K562 (cell line): ENCODE data around the gene MYPN. TPM values are rescaled to one million over a fixed set of nuclear protein-coding genes. Genes with fewer than 3 reads are reported as not detected.

Experiments used
- ATAC-seq: fragments of 200-7000 bp; cut with Tn5 transposase; 3 replicates; pipeline ENCODE4 v1.9.1; 2020; ENCODE audit warnings: moderate library complexity
- BruUV-seq: library from RNA; stranded (reverse); fragments of 400-500 nt; replicated peaks from 2 replicates; lab custom pipeline; 2021; lab: Mats Ljungman, UMichigan
- CTCF ChIA-PET: fragments of 300-600 bp; formaldehyde crosslinking; extraction: SDS; loops from one replicate; lab custom pipeline; 2021; ENCODE audit warnings: low intra/inter-chr PET ratio; lab: Yijun Ruan, JAX
- POLR2A ChIA-PET: fragments of 300-600, 350-650 bp; sonication (Branson Sonifier 250); formaldehyde crosslinking; extraction: SDS; loops from one replicate; lab custom pipeline; 2021; ENCODE audit warnings: antibody characterized with exemption, inconsistent platforms; lab: Yijun Ruan, JAX
- DNase-seq, 4 experiments: peaks; one replicate each; pipeline versions ENCODE4 v3.0.0 to v3.0.0-alpha.2; 2011 to 2018; ENCODE audit warnings: low spot score in 3 of 4, mixed read lengths in 3 of 4; ENCODE audit errors: extremely low read depth in 1 of 4
- FAIRE-seq: peaks from 2 replicates; lab custom pipeline; 2011; peaks lifted over from hg19 to GRCh38; lab: Jason Lieb, UNC
- H2AFZ ChIP-seq: 2 replicates; pipeline ENCODE4 v1.6.0; 2011; ENCODE audit warnings: low read depth, low read length, control low read depth, inconsistent platforms
- H3K27ac ChIP-seq: fragments of 200-600 bp; 3 replicates; pipeline ENCODE4 v1.8.0; 2011; ENCODE audit warnings: low read depth, mild to moderate bottlenecking, control low read depth, inconsistent platforms, low read length, moderate library complexity, mixed read lengths; ENCODE audit errors: extremely low read depth
- H3K27me3 ChIP-seq, 2 experiments: fragments of 300-600 bp in 1 of 2; 2 replicates in 1 of 2; 3 replicates in 1 of 2; pipeline versions ENCODE4 v1.6.0 to v1.8.0; 2011; ENCODE audit warnings: inconsistent platforms in 2 of 2, low read length in 2 of 2, mild to moderate bottlenecking in 1 of 2, mixed read lengths in 1 of 2, moderate library complexity in 1 of 2; ENCODE audit not compliant: control insufficient read depth in 2 of 2, insufficient read depth in 2 of 2
- H3K36me3 ChIP-seq: fragments of 300-600 bp; 3 replicates; pipeline ENCODE4 v1.8.0; 2011; ENCODE audit warnings: mild to moderate bottlenecking, low read length, inconsistent platforms; ENCODE audit not compliant: control insufficient read depth, insufficient read depth
- H3K4me1 ChIP-seq, 2 experiments: fragments of 200-600 bp in 1 of 2; replicated peaks in 1 of 2; 2 replicates in 1 of 2; 3 replicates in 1 of 2; pipeline versions ENCODE4 v1.5.1 to v1.8.0; 2011; ENCODE audit warnings: inconsistent platforms in 2 of 2, low read length in 2 of 2, mild to moderate bottlenecking in 1 of 2, mixed read lengths in 1 of 2, moderate library complexity in 1 of 2; ENCODE audit not compliant: control insufficient read depth in 2 of 2, insufficient read depth in 2 of 2
- H3K4me2 ChIP-seq: 2 replicates; pipeline ENCODE4 v1.6.1; 2011; ENCODE audit warnings: low read length, control low read depth, inconsistent platforms, mixed read lengths; ENCODE audit not compliant: insufficient read depth
- H3K4me3 ChIP-seq: fragments of 200-600 bp; sonication (generic), shearing (Covaris generic); 2 replicates; pipeline ENCODE4 v1.5.1; 2016; ENCODE audit warnings: control low read depth, inconsistent platforms
- H3K79me2 ChIP-seq: fragments of 200-600 bp; 3 replicates; pipeline ENCODE4 v1.8.0; 2011; ENCODE audit warnings: low read length, inconsistent platforms; ENCODE audit not compliant: control insufficient read depth, insufficient read depth
- H3K9ac ChIP-seq, 2 experiments: 2 replicates each; pipeline versions ENCODE4 v1.6.0 to v1.6.1; 2011; ENCODE audit warnings: low read depth in 2 of 2, low read length in 2 of 2, control low read depth in 1 of 2, inconsistent platforms in 1 of 2, mild to moderate bottlenecking in 1 of 2, mixed read lengths in 1 of 2; ENCODE audit not compliant: insufficient read depth in 1 of 2
- H3K9me1 ChIP-seq: one replicate; pipeline ENCODE4 v1.6.0; 2011; ENCODE audit warnings: inconsistent platforms, mild to moderate bottlenecking, low read length, moderate library complexity; ENCODE audit not compliant: control insufficient read depth, insufficient read depth
- H3K9me3 ChIP-seq: replicated peaks from 2 replicates; pipeline ENCODE4 v1.5.1; 2011; ENCODE audit warnings: low read depth, low read length, inconsistent platforms; ENCODE audit not compliant: control insufficient read depth, insufficient read depth
- H4K20me1 ChIP-seq: replicated peaks from 2 replicates; pipeline ENCODE4 v1.6.1; 2011; ENCODE audit warnings: low read length, inconsistent platforms, mixed read lengths; ENCODE audit not compliant: control insufficient read depth, insufficient read depth
- ATF7 ChIP-seq: fragments of 450-650 bp; IDR thresholded peaks from 2 replicates; pipeline ENCODE4 v1.7.1; 2014; ENCODE audit warnings: mild to moderate bottlenecking, moderate library complexity
- CTCFL ChIP-seq: IDR thresholded peaks from 2 replicates; pipeline ENCODE4 v1.6.1; 2011; ENCODE audit warnings: borderline replicate concordance, low read depth, mild to moderate bottlenecking, moderate library complexity, low read length; ENCODE audit not compliant: insufficient read depth, poor library complexity, severe bottlenecking
- DACH1 ChIP-seq: fragments of 450-650 bp; IDR thresholded peaks from 2 replicates; pipeline ENCODE4 v1.6.1; 2018; ENCODE audit not compliant: partially characterized antibody
- FIP1L1 ChIP-seq: fragments of 200-400 bp; formaldehyde crosslinking; IDR thresholded peaks from 2 replicates; pipeline ENCODE4 v1.6.1; 2018; ENCODE audit warnings: mild to moderate bottlenecking, low read depth, low read length; ENCODE audit not compliant: poor library complexity, severe bottlenecking
- IRF2 ChIP-seq: sonication (generic); formaldehyde crosslinking; IDR thresholded peaks from 2 replicates; pipeline ENCODE4 v1.8.1; 2022; ENCODE audit warnings: mild to moderate bottlenecking, missing genetic modification reagents
- MAFG ChIP-seq: fragments of 450-650 bp; conservative IDR thresholded peaks from 2 replicates; pipeline ENCODE4 v1.6.1; 2016; ENCODE audit warnings: missing genetic modification characterization, missing compliant biosample characterization
- NCOA6 ChIP-seq: fragments of 450-650 bp; IDR thresholded peaks from 2 replicates; pipeline ENCODE4 v1.6.1; 2017; ENCODE audit warnings: mild to moderate bottlenecking
- RBM22 ChIP-seq: fragments of 200-400 bp; formaldehyde crosslinking; IDR thresholded peaks from 2 replicates; pipeline ENCODE4 v1.6.1; 2018; ENCODE audit warnings: low read length, low read depth; ENCODE audit not compliant: poor library complexity, severe bottlenecking
- THRA ChIP-seq: fragments of 450-650 bp; IDR thresholded peaks from 2 replicates; pipeline ENCODE4 v1.6.1; 2017; ENCODE audit warnings: mild to moderate bottlenecking, moderate library complexity
- WGBS: fragments of 100-300 bp; shearing (Covaris generic); methylation state at CpG from one replicate; pipeline ENCODE4 v1.1.6; 2016; ENCODE audit warnings: low coverage, mixed read lengths; ENCODE audit not compliant: insufficient coverage; ENCODE audit errors: missing lambda C conversion rate; 5-methylcytosine and 5-hydroxymethylcytosine counted together
- in situ Hi-C: fragments of 300-500 bp; cut with MboI; formaldehyde crosslinking; loops from 4 replicates; pipeline ENCODE4 v1.15.0; 2018; ENCODE audit warnings: inconsistent platforms, mixed read lengths
- intact Hi-C: fragments of 100-400 bp; cut with micrococcal nuclease; formaldehyde crosslinking; loops from 2 replicates; pipeline ENCODE4 v1.14.2; 2022
- polyA plus RNA-seq, 8 experiments: library from polyadenylated mRNA; depleted of rRNA in 4 of 8; stranded (reverse) in 5 of 8; unstranded in 3 of 8; fragments of >200 nt; fragmentation: Nextera tagmentation in 2 of 8; fragmentation: Illumina TruSeq in 1 of 8; extraction: Ambion mirVana in 2 of 8; extraction: Trizol in 1 of 8; gene quantifications; 2 replicates each; pipeline versions ENCODE4 v1.2.1 to v1.2.3, GENCODE V29; 2011 to 2014; ENCODE audit warnings: inconsistent platforms in 1 of 8, missing spikeins in 1 of 8
- total RNA-seq, 7 experiments: library from RNA; depleted of rRNA in 6 of 7; stranded (reverse); fragments of >200 nt in 6 of 7; fragmentation: Illumina TruSeq in 2 of 7; extraction: Trizol in 2 of 7; gene quantifications; 2 replicates each; pipeline versions ENCODE4 v1.2.1 to v1.2.3, GENCODE V29; 2011 to 2021; ENCODE audit warnings: low replicate concordance in 1 of 7

MYPN gene
- total and polyA plus RNA-seq, 9 of the 15 experiments (the other 6 are each of a cell fraction or from before 2014, with no cell fraction given), result not detected

- no peak overlapping the region for H3K9ac ChIP-seq
- no peaks in the 10 kb centered on the region for H3K9me1 ChIP-seq
- DNase-seq (no peak), ATAC-seq (no peak), FAIRE-seq (no peak)
- ChIA-PET POLR2A (interaction anchor here (1.2 kb wide), 1 partner anchor 18 kb away, joined by 4 read pairs; no protein-coding TSS in a partner anchor), CTCF (no interaction called here)
- H3K9me3 ChIP-seq, result no peaks in the 10 kb centered on the region
- no TSS peak for BruUV-seq
- H3K36me3 ChIP-seq, result no peaks in the 10 kb centered on the region
- no peak overlapping the region for H2AFZ ChIP-seq
- H3K79me2 ChIP-seq, result no peaks in the 10 kb centered on the region
- no peaks in the 10 kb centered on the region for H3K4me1 ChIP-seq
- H3K4me3 ChIP-seq, result no peak overlapping the region
- H3K4me2 ChIP-seq, result no peak overlapping the region
- peaks cover 8 to 19% of the 10 kb centered on the region in 2 experiments; a peak in 4 of 5 replicates for H3K27me3 ChIP-seq
- 0% methylated on average over 4 of the region's 4 CpGs for WGBS
- intact Hi-C loops (no loop called here), in situ Hi-C loops (no loop called here)
- no peaks in the 10 kb centered on the region for H4K20me1 ChIP-seq
- no peak overlapping the region for H3K27ac ChIP-seq
- TF ChIP-seq FIP1L1 (no peak), IRF2 (no peak), MAFG (tag) (no peak)
Measured at GRCh38 chr10:68103261-68103878, 5.9 kb upstream of the MYPN start.

GRCh38 chr10:68103901-68104300 lies 5.4 kb upstream of the MYPN start:
- H4K20me1 ChIP-seq, result no peaks in the 10 kb centered on the region
- POLR2A ChIA-PET, result interaction anchor here (0.6 to 1.2 kb wide), 2 partner anchors 11 to 18 kb away, joined by 3 to 4 read pairs; no protein-coding TSS in a partner anchor
- CTCF ChIA-PET, result no interaction called here
- H3K4me2 ChIP-seq, result no peak overlapping the region
- no peak for DNase-seq
- H3K4me1 ChIP-seq, result no peaks in the 10 kb centered on the region
- H3K36me3 ChIP-seq, result no peaks in the 10 kb centered on the region
- H3K79me2 ChIP-seq, result no peaks in the 10 kb centered on the region
- no peak for ATAC-seq
- no peaks in the 10 kb centered on the region for H3K9me3 ChIP-seq
- in situ Hi-C loops (no loop called here), intact Hi-C loops (no loop called here)
- no peak overlapping the region for H3K4me3 ChIP-seq
- no peak overlapping the region for H3K27ac ChIP-seq
- 0% methylated on average over 3 of the region's 3 CpGs for WGBS
- H3K27me3 ChIP-seq, result peaks cover 8 to 21% of the 10 kb centered on the region in 2 experiments; a peak in 4 of 5 replicates
- TF ChIP-seq RBM22, result no peak
- TF ChIP-seq NCOA6, result no peak
- TF ChIP-seq THRA, result no peak
- TF ChIP-seq DACH1, result no peak
- no peak for TF ChIP-seq CTCFL
- no peak for TF ChIP-seq ATF7
- H3K9me1 ChIP-seq, result no peaks in the 10 kb centered on the region
- no peak for FAIRE-seq
- no peak overlapping the region for H3K9ac ChIP-seq
- H2AFZ ChIP-seq, result no peak overlapping the region
- BruUV-seq, result no TSS peak
